A549 treated with Hydrocortisone at 1 μM for 4 hours (cell line): ENCODE measurements around the gene CFAP20. TPM values are rescaled to one million over a fixed set of nuclear protein-coding genes. Genes with fewer than 3 reads are reported as not detected.

Source experiments
- total RNA-seq: library from RNA; stranded (reverse); fragments of 200-300 nt; extraction: Qiagen RNA extraction; gene quantifications from 5 replicates; pipeline ENCODE4 v1.2.3, GENCODE V29; 2022

The CFAP20 gene
- total RNA-seq: 48.7 to 54.7 TPM (median 51.4 TPM) in 5 replicates

DNA sequence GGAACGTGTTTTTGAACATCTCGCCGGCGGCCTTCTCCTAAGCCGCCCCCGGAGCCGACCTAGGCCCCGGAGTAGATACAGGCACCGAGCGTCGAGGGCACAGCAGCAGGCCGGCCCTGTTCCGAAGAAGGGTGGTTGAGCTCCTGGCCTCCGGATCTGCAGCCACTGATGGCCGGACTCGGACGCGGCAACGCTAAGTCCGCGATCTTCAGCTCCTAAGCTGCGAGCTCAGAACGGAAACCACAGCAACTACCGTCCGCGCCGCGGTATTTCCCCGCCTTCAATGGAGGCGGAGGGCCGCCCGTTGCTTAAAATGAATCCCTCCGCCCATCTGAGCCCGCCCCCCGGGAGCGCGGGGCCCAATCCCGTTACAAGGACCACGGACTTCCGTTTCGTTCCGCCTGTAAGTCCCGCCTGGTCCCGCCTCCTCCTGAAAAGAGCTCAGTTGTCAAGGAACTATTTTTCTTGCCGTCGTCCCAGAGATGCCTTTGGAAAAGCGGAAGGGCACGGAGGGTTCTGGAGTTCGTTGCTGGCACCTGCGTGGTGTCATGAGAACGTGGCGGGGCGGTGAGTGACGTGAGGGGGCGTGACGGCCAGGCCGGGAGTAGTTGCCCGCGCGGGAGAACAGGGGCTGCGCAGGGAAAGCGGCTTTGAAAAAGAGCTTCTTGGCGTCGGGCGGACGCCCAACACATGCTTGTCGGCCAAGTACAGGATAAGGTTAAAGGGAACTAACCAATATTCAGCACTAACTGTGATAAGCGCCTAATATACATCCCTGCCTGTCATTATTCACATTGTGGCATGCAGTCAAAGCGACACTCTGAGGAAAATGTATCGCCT is at the start of gene CFAP20:
Gene CFAP20 (minus strand): TSS at position 285 of the 840 bp plus-strand sequence. CDS start 266 bp downstream, at position 19.

Other genes starting within 250 kb of the CFAP20 start
- 0.06 to 0.18 TPM (median 0.09 TPM) in 5 replicates for gene CNGB1, start 158.3 kb downstream of the CFAP20 start, total RNA-seq
- gene ZNF319, start 128.7 kb downstream of the CFAP20 start, total RNA-seq: 12.7 to 14.9 TPM (median 13.1 TPM) in 5 replicates
- gene USB1, start 128.0 kb downstream of the CFAP20 start, total RNA-seq: 75.6 to 90.3 TPM (median 82.8 TPM) in 5 replicates
- 44.8 to 55.4 TPM (median 47.4 TPM) in 5 replicates for gene MMP15, start 103.6 kb downstream of the CFAP20 start, total RNA-seq
- gene CSNK2A2, start 68.7 kb upstream of the CFAP20 start, total RNA-seq: 50.9 to 72.4 TPM (median 53.5 TPM) in 5 replicates
- not detected in 5 replicates for gene PRSS54, start 165.6 kb upstream of the CFAP20 start, total RNA-seq